ENCODE results near the gene PLEKHO2. TPM values are rescaled to one million over a fixed set of nuclear protein-coding genes. Genes with fewer than 3 reads are reported as not detected.

Gene PLEKHO2
- polyA plus RNA-seq, 12 donors = 12.0 to 21.1 (median 13.2) TPM; not detected in 1

- DNase-seq = no peak
Measured at GRCh38 chr15:64892847-64893403, 51.2 kb downstream of the PLEKHO2 start.

- peak; percentile 97 for DNase-seq
Measured at GRCh38 chr15:64893481-64894394, 52.0 kb downstream of the PLEKHO2 start.

GRCh38 chr15:64894395-64895056 lies 52.8 kb downstream of the PLEKHO2 start:
- DNase-seq = no peak

GRCh38 chr15:64895285-64896065 lies 53.8 kb downstream of the PLEKHO2 start:
- DNase-seq = no peak

- no peak for DNase-seq
Measured at GRCh38 chr15:64896371-64897069, 54.8 kb downstream of the PLEKHO2 start.

GRCh38 chr15:64897345-64897985 lies 55.8 kb downstream of the PLEKHO2 start:
- no peak for DNase-seq

GRCh38 chr15:64898406-64898805 lies 56.7 kb downstream of the PLEKHO2 start:
- DNase-seq = no peak

- DNase-seq = no peak
Measured at GRCh38 chr15:64901141-64901540, 59.4 kb downstream of the PLEKHO2 start.

GRCh38 chr15:64901914-64902313 lies 60.2 kb downstream of the PLEKHO2 start:
- DNase-seq = no peak

GRCh38 chr15:64902863-64903262 lies 61.1 kb downstream of the PLEKHO2 start:
- DNase-seq = no peak

- no peak for DNase-seq
Measured at GRCh38 chr15:64903326-64903950, 61.7 kb downstream of the PLEKHO2 start.

- no peak for DNase-seq
Measured at GRCh38 chr15:64904189-64904588, 62.5 kb downstream of the PLEKHO2 start.

- DNase-seq = peak; percentile 74
Measured at GRCh38 chr15:64905119-64905831, 63.6 kb downstream of the PLEKHO2 start.

- DNase-seq = no peak
Measured at GRCh38 chr15:64905941-64906340, 64.2 kb downstream of the PLEKHO2 start.

GRCh38 chr15:64906402-64906801 lies 64.7 kb downstream of the PLEKHO2 start:
- no peak for DNase-seq

- DNase-seq = no peak
Measured at GRCh38 chr15:64907991-64908390, 66.3 kb downstream of the PLEKHO2 start.

GRCh38 chr15:64909546-64909945 lies 67.8 kb downstream of the PLEKHO2 start:
- no peak for DNase-seq

- DNase-seq = peak; percentile 71
Measured at GRCh38 chr15:64911311-64912186, 69.8 kb downstream of the PLEKHO2 start, which contains the start of gene ANKDD1A. ANKDD1A (plus strand) TSS chr15:64911902; CDS start chr15:64911931, 29 bp downstream.
